D721Med (cell line): ENCODE measurements around the gene KIF7.

Source experiments
- DNase-seq: peaks from one replicate; pipeline ENCODE4 v3.0.0; 2011; ENCODE audit warnings: low spot score; ENCODE audit not compliant: insufficient read length
- FAIRE-seq: peaks from 2 replicates; lab custom pipeline; 2011; peaks lifted over from hg19 to GRCh38; lab: Jason Lieb, UNC
- CTCF ChIP-seq: IDR thresholded peaks from 2 replicates; pipeline ENCODE4 v1.5.1; 2012; ENCODE audit warnings: mild to moderate bottlenecking, control low read depth; ENCODE audit not compliant: insufficient read depth; ENCODE audit errors: missing control alignments

KIF7 gene

GRCh38 chr15:89646416-89647141 is 8.7 kb downstream of the KIF7 start:
- no peak for TF ChIP-seq CTCF
- no peak for DNase-seq
- no peak for FAIRE-seq

GRCh38 chr15:89645680-89646079 is 9.6 kb downstream of the KIF7 start:
- FAIRE-seq (no peak), DNase-seq (no peak)
- no peak for TF ChIP-seq CTCF

- no peak for FAIRE-seq
- no peak for DNase-seq
- TF ChIP-seq CTCF, result no peak
Observed at GRCh38 chr15:89642106-89642505, 13.2 kb downstream of the KIF7 start.

- DNase-seq (no peak), FAIRE-seq (no peak)
- TF ChIP-seq CTCF, result no peak
Observed at GRCh38 chr15:89641053-89641452, 14.2 kb downstream of the KIF7 start.

GRCh38 chr15:89640245-89640644 is 15.0 kb downstream of the KIF7 start:
- FAIRE-seq (no peak), DNase-seq (no peak)
- no peak for TF ChIP-seq CTCF

GRCh38 chr15:89633585-89633984 is 21.7 kb downstream of the KIF7 start:
- no peak for FAIRE-seq
- no peak for DNase-seq

More at GRCh38 chr15:89633585-89633984, 21.7 kb downstream of the KIF7 start:
- no peak for TF ChIP-seq CTCF
